GM12874 (cell line): ENCODE measurements around the gene TTI1.
A peak's percentile ranks its signal among the peaks of the same experiment; 100 is the strongest.

ENCODE experiments used
- CTCF ChIP-seq: IDR thresholded peaks from 2 replicates; pipeline ENCODE4 v1.5.1; 2011; ENCODE audit warnings: low read depth, mild to moderate bottlenecking, control low read depth, low read length, moderate library complexity; ENCODE audit not compliant: insufficient read depth

The TTI1 gene

GRCh38 chr20:38000293-38000692, 33.0 kb downstream of the TTI1 start:
- no peak for TF ChIP-seq CTCF

GRCh38 chr20:37999526-38000263, 33.6 kb downstream of the TTI1 start:
- TF ChIP-seq CTCF, result no peak

- TF ChIP-seq CTCF, result no peak
Observed at GRCh38 chr20:37997516-37997915, 35.7 kb downstream of the TTI1 start.

GRCh38 chr20:37995856-37996605, 37.2 kb downstream of the TTI1 start:
- TF ChIP-seq CTCF, result no peak

- no peak for TF ChIP-seq CTCF
Observed at GRCh38 chr20:37994512-37994911, 38.7 kb downstream of the TTI1 start.

- peak; percentile 60 for TF ChIP-seq CTCF
Observed at GRCh38 chr20:37992802-37993409, 40.4 kb downstream of the TTI1 start.

GRCh38 chr20:37991908-37992307, 41.3 kb downstream of the TTI1 start:
- no peak for TF ChIP-seq CTCF
